ENCODE data around the gene OTULIN. TPM values are rescaled to one million over a fixed set of nuclear protein-coding genes. Genes with fewer than 3 reads are reported as not detected.

The OTULIN gene
- total RNA-seq, 4 donors from 2014 or later, result 44.8 to 155 (median 62.5) TPM

DNA sequence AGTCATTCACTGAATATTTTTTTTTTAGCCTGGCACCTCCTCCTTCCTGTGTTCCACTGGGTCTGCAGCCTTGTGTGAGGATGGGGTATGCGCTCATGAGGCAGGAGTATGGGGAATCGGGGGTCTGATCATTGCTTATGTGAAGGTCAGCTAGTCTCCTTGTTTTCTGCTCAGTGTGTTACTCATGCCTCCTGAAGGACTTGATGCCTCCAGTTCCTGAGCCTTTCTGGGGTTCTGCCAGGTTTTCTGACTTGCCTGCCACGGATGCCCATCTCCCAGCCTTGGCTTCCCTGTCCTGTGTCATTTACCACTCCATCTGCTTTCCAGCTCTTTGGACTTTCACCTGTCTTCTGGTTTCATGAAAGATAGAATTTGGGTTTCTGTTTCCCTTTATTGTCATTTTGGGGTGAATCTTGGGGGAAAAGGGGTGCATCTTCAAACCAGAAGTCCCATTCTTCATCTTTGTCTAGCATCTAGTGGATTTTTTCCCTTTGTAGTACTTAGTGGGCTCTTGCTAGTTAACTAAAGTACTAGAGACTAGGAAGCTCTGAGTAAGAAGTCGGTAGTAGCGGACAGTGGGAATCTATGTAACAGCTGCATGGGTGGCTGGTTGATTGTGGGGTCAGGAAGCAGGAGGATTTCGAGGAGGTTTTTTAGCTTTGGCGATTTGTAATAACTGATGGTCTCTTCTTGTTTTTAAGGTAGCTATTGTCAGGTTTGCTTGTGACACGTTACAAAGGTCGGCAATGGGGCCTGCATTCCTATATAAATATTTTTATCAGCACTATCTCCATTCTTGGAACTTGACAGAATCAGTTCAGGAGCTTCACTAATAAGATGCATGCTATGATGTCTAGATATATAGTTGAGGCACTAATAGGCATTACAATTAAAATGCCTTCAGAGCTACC, 8.2 kb downstream of the OTULIN start:
- DNase-seq (ENCODE audit: low spot score in 2 of 2), result no peak
- Histone ChIP-seq H3K27me3 (no peaks in the 10 kb centered on the region), H3K36me3 (no peaks in the 10 kb centered on the region), H3K4me3 (no peak overlapping the region), H3K27ac (no peak overlapping the region), H3K4me1 (peaks cover 82% of the 10 kb centered on the region), H3K9me3 (no peaks in the 10 kb centered on the region)
- TF ChIP-seq CTCF (IDR thresholded peaks at IDR 0.05) (no peak), POLR2A (IDR thresholded peaks at IDR 0.05) (no peak), POLR2AphosphoS5 (IDR thresholded peaks at IDR 0.05) (no peak), EP300 (IDR thresholded peaks at IDR 0.05) (no peak)
- 83% methylated on average over 9 of the region's 9 CpGs for WGBS

DNA sequence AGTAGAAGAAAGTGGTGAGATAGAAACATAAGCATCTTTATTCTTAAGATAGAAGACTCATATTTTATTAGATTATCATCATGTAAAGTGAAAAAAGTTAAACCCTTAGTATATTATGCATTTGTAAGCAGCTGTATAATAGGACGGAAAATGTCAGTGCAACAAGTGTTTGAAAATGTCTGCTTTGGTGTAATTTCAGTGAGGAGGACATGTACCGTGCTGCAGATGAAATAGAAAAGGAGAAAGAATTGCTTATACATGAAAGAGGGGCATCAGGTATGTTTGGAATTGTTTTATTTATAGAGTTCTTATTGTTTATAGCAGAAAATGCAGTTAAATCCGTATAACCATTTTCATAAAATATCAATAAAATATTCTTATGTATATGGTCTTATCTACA, 8.9 kb downstream of the OTULIN start:
- Histone ChIP-seq H3K27me3 (no peaks in the 10 kb centered on the region), H3K4me3 (no peak overlapping the region), H3K9me3 (no peaks in the 10 kb centered on the region), H3K36me3 (peaks cover 5% of the 10 kb centered on the region), H3K4me1 (peaks cover 79% of the 10 kb centered on the region), H3K27ac (no peak overlapping the region)
- no peak for DNase-seq (ENCODE audit: low spot score in 2 of 2)
- no peak for TF ChIP-seq POLR2A (IDR thresholded peaks at IDR 0.05)
- no peak for TF ChIP-seq POLR2AphosphoS5 (IDR thresholded peaks at IDR 0.05)
- TF ChIP-seq EP300 (IDR thresholded peaks at IDR 0.05), result no peak
- no peak for TF ChIP-seq CTCF (IDR thresholded peaks at IDR 0.05)
- WGBS, result 70% methylated on average over 3 of the region's 3 CpGs

- H3K4me1 ChIP-seq, result peaks cover 64% of the 10 kb centered on the region
- 73% methylated on average over 8 of the region's 8 CpGs for WGBS
These were observed 10.7 kb downstream of the OTULIN start for GRCh38 chr5:14674983-14675854.

GRCh38 chr5:14675865-14676300, 11.4 kb downstream of the OTULIN start:
- 68% methylated on average over 6 of the region's 6 CpGs for WGBS
- Histone ChIP-seq H3K36me3 (peaks cover 23% of the 10 kb centered on the region), H3K4me1 (peaks cover 58% of the 10 kb centered on the region), H3K9me3 (no peaks in the 10 kb centered on the region), H3K27me3 (no peaks in the 10 kb centered on the region), H3K27ac (peak overlapping the region; percentile 9), H3K4me3 (no peak overlapping the region)
- TF ChIP-seq EP300 (IDR thresholded peaks at IDR 0.05) (no peak), POLR2AphosphoS5 (IDR thresholded peaks at IDR 0.05) (no peak), CTCF (IDR thresholded peaks at IDR 0.05) (no peak), POLR2A (IDR thresholded peaks at IDR 0.05) (no peak)
- no peak for DNase-seq (ENCODE audit: low spot score in 2 of 2)

More at GRCh38 chr5:14674983-14675854, 10.7 kb downstream of the OTULIN start:
- Histone ChIP-seq H3K27me3 (no peaks in the 10 kb centered on the region), H3K36me3 (peaks cover 16% of the 10 kb centered on the region), H3K4me3 (no peak overlapping the region), H3K27ac (peak overlapping the region; percentile 9), H3K9me3 (no peaks in the 10 kb centered on the region)
- TF ChIP-seq POLR2AphosphoS5 (IDR thresholded peaks at IDR 0.05) (no peak), CTCF (IDR thresholded peaks at IDR 0.05) (no peak), POLR2A (IDR thresholded peaks at IDR 0.05) (no peak), EP300 (IDR thresholded peaks at IDR 0.05) (no peak)
- no peak for DNase-seq (ENCODE audit: low spot score in 2 of 2)
